GM06990 (cell line): ENCODE data around the gene GDF15.
A peak's percentile ranks its signal among the peaks of the same experiment; 100 is the strongest.

Source experiments
- DNase-seq: peaks from one replicate; pipeline ENCODE4 v3.0.0-alpha.2; 2011; ENCODE audit not compliant: insufficient read length; ENCODE audit errors: extremely low read depth
- H3K27me3 ChIP-seq: replicated peaks from 2 replicates; pipeline ENCODE4 v1.6.0; 2011; ENCODE audit warnings: low read length; ENCODE audit not compliant: control insufficient read depth, insufficient read depth
- H3K36me3 ChIP-seq: 2 replicates; pipeline ENCODE4 v1.5.1; 2011; ENCODE audit warnings: low read length; ENCODE audit not compliant: control insufficient read depth, insufficient read depth
- H3K4me3 ChIP-seq: replicated peaks from 2 replicates; pipeline ENCODE4 v1.5.1; 2011; ENCODE audit warnings: low read depth, mild to moderate bottlenecking, control low read depth, low read length
- CTCF ChIP-seq: IDR thresholded peaks from 2 replicates; pipeline ENCODE4 v1.5.1; 2011; ENCODE audit warnings: low read length, control low read depth, mild to moderate bottlenecking, inconsistent platforms; ENCODE audit not compliant: insufficient read depth, poor library complexity, severe bottlenecking

The GDF15 gene

GRCh38 chr19:18429717-18430416 lies 43.9 kb downstream of the GDF15 start:
- peak overlapping the region; percentile 56 for H3K4me3 ChIP-seq
- TF ChIP-seq CTCF, result no peak

GRCh38 chr19:18430417-18431144 lies 44.6 kb downstream of the GDF15 start:
- DNase-seq, result no peak
- TF ChIP-seq CTCF, result no peak
- peaks cover 2% of the 10 kb centered on the region; the same call in 1 of the 2 replicates for H3K36me3 ChIP-seq
- H3K4me3 ChIP-seq, result no peak overlapping the region
- H3K27me3 ChIP-seq, result no peaks in the 10 kb centered on the region

More at GRCh38 chr19:18429717-18430416, 43.9 kb downstream of the GDF15 start:
- DNase-seq, result no peak
- Histone ChIP-seq H3K36me3 (peaks cover 2% of the 10 kb centered on the region; the same call in 1 of the 2 replicates), H3K27me3 (no peaks in the 10 kb centered on the region)

- TF ChIP-seq CTCF, result no peak
- no peaks in the 10 kb centered on the region for H3K27me3 ChIP-seq
- DNase-seq, result no peak
- peaks cover 3% of the 10 kb centered on the region; the same call in 1 of the 2 replicates for H3K36me3 ChIP-seq
- H3K4me3 ChIP-seq, result no peak overlapping the region
Observed at GRCh38 chr19:18431351-18432197, 45.6 kb downstream of the GDF15 start.

- peak overlapping the region; percentile 83 for H3K4me3 ChIP-seq
- no peak for TF ChIP-seq CTCF
- no peaks in the 10 kb centered on the region for H3K27me3 ChIP-seq
- peaks cover 3% of the 10 kb centered on the region; the same call in 1 of the 2 replicates for H3K36me3 ChIP-seq
- no peak for DNase-seq
Observed at GRCh38 chr19:18432275-18433014, 46.5 kb downstream of the GDF15 start.

GRCh38 chr19:18433015-18433691 lies 47.2 kb downstream of the GDF15 start:
- H3K4me3 ChIP-seq, result peak overlapping the region; percentile 83
- H3K27me3 ChIP-seq, result no peaks in the 10 kb centered on the region
- no peak for TF ChIP-seq CTCF
- peaks cover 3% of the 10 kb centered on the region; the same call in 1 of the 2 replicates for H3K36me3 ChIP-seq
- peak; percentile 75 for DNase-seq
